ENCODE results near the gene RTP4. TPM values are rescaled to one million over a fixed set of nuclear protein-coding genes. Genes with fewer than 3 reads are reported as not detected.

RTP4 gene
- total RNA-seq, 1 experiment from 2014 or later: not detected

DNA sequence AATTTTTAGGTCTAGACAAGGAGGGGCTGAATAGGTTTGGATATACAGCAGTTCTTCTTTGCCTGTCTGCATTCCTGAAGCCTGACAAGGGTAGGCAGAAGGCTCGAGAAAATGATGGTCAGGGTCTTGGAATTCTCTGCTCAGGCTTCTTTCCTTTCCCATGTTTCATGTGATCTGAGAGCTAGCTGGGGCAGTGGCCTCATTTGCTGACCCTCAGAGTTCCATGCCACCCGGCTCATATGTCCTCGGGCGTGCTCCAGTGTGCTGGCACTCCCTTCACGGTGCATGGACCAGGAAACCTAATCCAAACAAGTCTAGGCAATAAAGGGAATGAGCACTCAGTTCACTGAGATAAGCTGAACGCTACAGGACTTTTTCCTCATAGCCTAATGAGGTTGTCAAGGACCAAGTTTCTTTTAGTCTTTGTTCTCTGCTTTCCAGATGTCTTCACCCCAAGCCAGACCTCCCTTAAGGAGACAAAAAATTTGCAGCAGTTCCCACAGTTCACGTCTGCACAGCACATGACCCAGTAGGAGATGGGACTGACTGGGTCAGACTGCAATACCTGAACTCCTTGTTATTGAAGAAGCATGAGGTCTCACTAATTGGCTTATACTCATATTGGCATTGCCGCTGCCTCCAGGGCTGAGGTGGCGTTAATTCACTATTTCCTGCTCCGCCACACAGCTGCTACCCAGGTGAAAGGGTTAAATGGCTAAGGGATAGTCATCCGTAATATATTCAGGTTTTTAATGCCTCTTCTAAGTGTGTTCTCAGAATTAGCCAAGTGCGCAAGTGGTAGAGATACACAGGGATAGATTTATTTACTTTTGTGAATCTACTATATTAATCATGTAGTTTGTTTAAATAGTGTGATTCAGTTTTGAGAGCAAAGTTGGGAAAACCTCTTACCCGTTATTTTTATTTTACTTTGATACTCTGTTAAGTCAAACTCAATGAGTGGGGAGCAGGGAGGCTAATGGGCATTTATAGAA is 15.3 kb upstream of the RTP4 start:
- H3K4me3 ChIP-seq (ENCODE audit: insufficient read depth, low read depth, low read length): no peak overlapping the region
- no peaks in the 10 kb centered on the region for H3K36me3 ChIP-seq (replicated peaks; ENCODE audit: control insufficient read depth, insufficient read depth, low read length)
- no peak for DNase-seq
- H3K27me3 ChIP-seq (ENCODE audit: control insufficient read depth, insufficient read depth, low read length): no peaks in the 10 kb centered on the region

GRCh38 chr3:187358068-187358467 is 10.1 kb upstream of the RTP4 start:
- Histone ChIP-seq H3K4me3 (ENCODE audit: insufficient read depth, low read depth, low read length) (no peak overlapping the region), H3K36me3 (replicated peaks; ENCODE audit: control insufficient read depth, insufficient read depth, low read length) (no peaks in the 10 kb centered on the region), H3K27me3 (ENCODE audit: control insufficient read depth, insufficient read depth, low read length) (no peaks in the 10 kb centered on the region)
- DNase-seq: no peak

DNA sequence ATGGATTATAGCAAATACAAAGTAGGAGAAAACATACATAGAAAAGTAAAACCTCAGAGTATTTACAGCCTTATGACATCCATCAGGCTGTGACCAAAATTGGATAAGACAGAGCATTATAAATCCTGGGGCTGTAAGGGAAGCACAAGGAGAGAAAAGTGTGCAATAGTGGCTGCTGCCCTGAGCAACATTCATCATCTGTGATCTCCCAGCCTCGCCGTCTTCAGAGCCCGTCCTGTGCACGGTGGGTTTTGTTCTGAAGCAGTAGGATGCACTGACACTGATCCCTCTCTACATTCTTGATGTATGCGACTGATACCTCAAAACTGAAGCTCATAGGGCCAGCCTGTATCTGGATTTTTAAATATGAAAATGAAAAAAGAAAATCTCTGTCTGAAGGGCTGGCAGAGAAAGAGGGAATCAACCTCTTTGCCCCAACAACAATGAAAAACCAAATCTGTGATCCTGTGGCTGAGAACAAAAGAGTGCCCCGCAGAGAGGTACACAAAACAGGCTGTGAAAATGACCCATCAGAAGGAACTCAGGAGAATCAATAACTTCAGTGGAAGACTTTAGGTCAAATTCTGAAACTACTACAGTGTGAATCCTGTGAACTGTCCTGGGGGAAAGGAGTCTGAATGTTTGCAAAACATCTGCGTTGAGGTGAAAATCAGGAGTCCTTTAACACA is 8.2 kb upstream of the RTP4 start:
- H3K36me3 ChIP-seq (replicated peaks; ENCODE audit: control insufficient read depth, insufficient read depth, low read length): no peaks in the 10 kb centered on the region
- no peak for DNase-seq
- no peaks in the 10 kb centered on the region for H3K27me3 ChIP-seq (ENCODE audit: control insufficient read depth, insufficient read depth, low read length)
- no peak overlapping the region for H3K4me3 ChIP-seq (ENCODE audit: insufficient read depth, low read depth, low read length)

- no peak for DNase-seq
- Histone ChIP-seq H3K4me3 (ENCODE audit: insufficient read depth, low read depth, low read length) (no peak overlapping the region), H3K36me3 (replicated peaks; ENCODE audit: control insufficient read depth, insufficient read depth, low read length) (no peaks in the 10 kb centered on the region)
Measured at GRCh38 chr3:187360596-187360995, 7.6 kb upstream of the RTP4 start.

DNA sequence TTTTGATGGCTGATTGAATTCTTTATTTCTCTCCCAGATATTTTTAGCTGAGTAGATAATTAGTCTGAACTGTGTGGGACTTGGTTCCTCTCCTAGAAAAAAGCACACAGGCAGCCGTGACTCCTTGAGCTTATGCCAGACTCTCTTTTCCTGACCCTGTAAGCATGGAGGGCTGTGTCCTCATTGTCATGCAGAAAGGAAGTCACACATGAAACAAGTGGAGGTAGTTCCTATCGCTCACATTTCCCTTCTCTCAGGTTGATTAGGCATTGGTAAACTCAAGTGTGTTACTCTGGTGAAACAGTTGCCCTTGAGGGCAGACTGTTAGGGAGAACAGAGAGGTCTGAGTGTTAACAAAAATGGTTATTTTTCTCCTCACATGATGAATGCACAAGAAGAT is 6.3 kb upstream of the RTP4 start:
- Histone ChIP-seq H3K27me3 (ENCODE audit: control insufficient read depth, insufficient read depth, low read length) (no peaks in the 10 kb centered on the region), H3K36me3 (replicated peaks; ENCODE audit: control insufficient read depth, insufficient read depth, low read length) (no peaks in the 10 kb centered on the region), H3K4me3 (ENCODE audit: insufficient read depth, low read depth, low read length) (no peak overlapping the region)
- DNase-seq: peak; percentile 39

More at GRCh38 chr3:187360596-187360995, 7.6 kb upstream of the RTP4 start:
- no peaks in the 10 kb centered on the region for H3K27me3 ChIP-seq (ENCODE audit: control insufficient read depth, insufficient read depth, low read length)

GRCh38 chr3:187367561-187368103 is 553 bp upstream of the RTP4 start:
- DNase-seq: no peak
- H3K27me3 ChIP-seq (ENCODE audit: control insufficient read depth, insufficient read depth, low read length): no peaks in the 10 kb centered on the region
- no peaks in the 10 kb centered on the region for H3K36me3 ChIP-seq (replicated peaks; ENCODE audit: control insufficient read depth, insufficient read depth, low read length)
- no peak overlapping the region for H3K4me3 ChIP-seq (ENCODE audit: insufficient read depth, low read depth, low read length)

DNA sequence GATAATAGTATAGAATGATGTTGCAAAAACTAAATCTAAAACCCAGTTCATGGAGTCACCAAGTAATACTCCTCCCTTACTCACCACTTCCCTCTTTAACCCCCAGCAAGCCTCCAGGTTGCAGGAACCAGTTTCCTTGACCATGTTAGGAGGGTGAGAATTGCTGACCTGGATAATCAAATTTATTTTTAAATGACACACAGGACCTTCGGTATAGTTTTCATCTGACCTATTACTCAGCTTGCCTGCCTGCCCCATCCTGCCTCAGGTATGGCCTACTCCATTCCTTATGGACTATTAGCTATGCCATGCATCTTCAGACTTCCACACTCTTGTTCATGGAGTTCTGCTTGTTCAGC is 883 bp downstream of the RTP4 start:
- Histone ChIP-seq H3K4me3 (ENCODE audit: insufficient read depth, low read depth, low read length) (no peak overlapping the region), H3K27me3 (ENCODE audit: control insufficient read depth, insufficient read depth, low read length) (no peaks in the 10 kb centered on the region), H3K36me3 (replicated peaks; ENCODE audit: control insufficient read depth, insufficient read depth, low read length) (no peaks in the 10 kb centered on the region)
- no peak for DNase-seq

- Histone ChIP-seq H3K4me3 (ENCODE audit: insufficient read depth, low read depth, low read length) (no peak overlapping the region), H3K27me3 (ENCODE audit: control insufficient read depth, insufficient read depth, low read length) (no peaks in the 10 kb centered on the region), H3K36me3 (replicated peaks; ENCODE audit: control insufficient read depth, insufficient read depth, low read length) (no peaks in the 10 kb centered on the region)
- no peak for DNase-seq
Measured at GRCh38 chr3:187370051-187370450, 1.9 kb downstream of the RTP4 start.

DNA sequence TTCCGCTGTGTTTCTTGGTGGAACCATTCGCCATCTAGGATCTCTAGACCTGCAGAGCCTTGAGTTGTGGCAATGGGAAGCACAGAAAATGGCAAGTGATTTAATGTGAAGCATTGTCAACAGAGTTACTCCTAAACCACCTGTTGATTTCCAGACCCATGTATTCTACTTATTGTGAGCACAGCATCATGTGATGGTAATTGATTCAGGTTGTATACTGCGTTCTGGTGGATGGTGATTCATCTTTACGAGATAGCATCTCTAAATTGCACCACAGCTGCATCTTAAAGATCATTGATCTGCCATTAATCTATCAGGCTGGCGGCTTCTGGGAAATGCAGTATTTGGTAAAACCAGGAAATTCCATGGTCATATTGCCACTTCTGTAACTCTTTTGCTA is 7.4 kb downstream of the RTP4 start:
- no peaks in the 10 kb centered on the region for H3K36me3 ChIP-seq (replicated peaks; ENCODE audit: control insufficient read depth, insufficient read depth, low read length)
- H3K4me3 ChIP-seq (ENCODE audit: insufficient read depth, low read depth, low read length): no peak overlapping the region
- no peak for DNase-seq
- no peaks in the 10 kb centered on the region for H3K27me3 ChIP-seq (ENCODE audit: control insufficient read depth, insufficient read depth, low read length)

DNA sequence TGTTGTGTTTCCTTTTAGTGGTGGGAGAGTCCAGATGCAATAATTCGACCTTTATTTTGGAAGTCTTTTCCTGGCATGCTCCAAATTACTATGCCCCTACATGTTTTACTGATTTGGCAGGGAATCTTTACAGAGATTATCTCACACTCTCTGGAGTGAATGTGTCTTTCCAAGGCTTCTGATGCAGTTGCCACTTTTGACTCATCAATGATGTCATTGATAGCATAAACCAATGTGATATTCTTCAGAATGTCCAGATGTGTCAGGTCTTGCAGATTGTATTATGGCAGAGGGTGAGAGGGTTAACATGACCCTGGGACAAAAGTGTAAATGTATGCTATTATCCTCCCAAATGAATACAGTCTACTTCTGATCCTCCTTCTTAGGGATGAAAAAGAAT is 9.7 kb downstream of the RTP4 start:
- H3K36me3 ChIP-seq (replicated peaks; ENCODE audit: control insufficient read depth, insufficient read depth, low read length): no peaks in the 10 kb centered on the region
- no peak overlapping the region for H3K4me3 ChIP-seq (ENCODE audit: insufficient read depth, low read depth, low read length)
- no peak for DNase-seq
- H3K27me3 ChIP-seq (ENCODE audit: control insufficient read depth, insufficient read depth, low read length): no peaks in the 10 kb centered on the region

GRCh38 chr3:187382609-187383151 is 14.5 kb downstream of the RTP4 start:
- Histone ChIP-seq H3K27me3 (ENCODE audit: control insufficient read depth, insufficient read depth, low read length) (no peaks in the 10 kb centered on the region), H3K36me3 (replicated peaks; ENCODE audit: control insufficient read depth, insufficient read depth, low read length) (no peaks in the 10 kb centered on the region), H3K4me3 (ENCODE audit: insufficient read depth, low read depth, low read length) (no peak overlapping the region)
- no peak for DNase-seq

DNA sequence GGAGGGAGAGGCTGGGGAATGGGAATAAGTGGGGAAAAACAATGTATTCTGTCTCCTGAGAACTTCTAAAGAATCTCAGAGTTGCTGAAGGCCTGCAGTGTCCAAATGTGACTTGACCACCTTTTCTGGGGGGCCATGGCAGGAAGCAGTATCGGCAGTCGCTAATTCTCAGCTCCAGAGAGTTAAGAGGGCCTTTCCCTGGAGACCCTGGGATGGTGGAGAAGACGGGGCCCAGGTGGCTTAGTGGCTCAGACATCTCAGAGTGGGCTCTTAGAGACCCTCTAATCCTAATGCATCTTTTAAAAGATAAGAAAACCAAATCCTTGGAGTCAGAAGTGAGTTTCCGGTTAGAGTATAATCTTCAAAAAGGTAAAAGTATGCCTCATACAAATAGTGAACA is 15.1 kb downstream of the RTP4 start:
- DNase-seq: no peak
- H3K27me3 ChIP-seq (ENCODE audit: control insufficient read depth, insufficient read depth, low read length): no peaks in the 10 kb centered on the region
- no peak overlapping the region for H3K4me3 ChIP-seq (ENCODE audit: insufficient read depth, low read depth, low read length)
- H3K36me3 ChIP-seq (replicated peaks; ENCODE audit: control insufficient read depth, insufficient read depth, low read length): no peaks in the 10 kb centered on the region

DNA sequence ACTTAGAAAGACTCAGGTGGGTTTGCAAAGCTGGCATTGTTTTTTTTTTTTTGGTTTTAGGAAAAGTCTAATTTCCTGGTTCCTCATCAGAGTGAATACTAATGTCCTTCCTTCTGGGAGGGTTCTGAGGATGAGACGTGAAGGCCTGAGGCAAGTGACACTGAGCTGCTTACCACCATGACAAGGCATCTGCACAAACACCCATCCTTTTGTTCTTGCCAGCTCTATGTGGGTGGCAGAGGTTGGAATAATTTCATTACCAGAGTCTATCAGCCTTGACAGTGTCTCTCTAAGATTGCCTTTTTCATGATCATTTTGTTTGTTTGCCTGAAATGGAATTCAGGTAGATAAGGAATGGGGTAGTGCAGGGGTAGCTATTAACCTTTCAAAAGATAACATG is 17.1 kb downstream of the RTP4 start:
- DNase-seq: no peak
- no peak overlapping the region for H3K4me3 ChIP-seq (ENCODE audit: insufficient read depth, low read depth, low read length)
- H3K27me3 ChIP-seq (ENCODE audit: control insufficient read depth, insufficient read depth, low read length): no peaks in the 10 kb centered on the region
- no peaks in the 10 kb centered on the region for H3K36me3 ChIP-seq (replicated peaks; ENCODE audit: control insufficient read depth, insufficient read depth, low read length)

DNA sequence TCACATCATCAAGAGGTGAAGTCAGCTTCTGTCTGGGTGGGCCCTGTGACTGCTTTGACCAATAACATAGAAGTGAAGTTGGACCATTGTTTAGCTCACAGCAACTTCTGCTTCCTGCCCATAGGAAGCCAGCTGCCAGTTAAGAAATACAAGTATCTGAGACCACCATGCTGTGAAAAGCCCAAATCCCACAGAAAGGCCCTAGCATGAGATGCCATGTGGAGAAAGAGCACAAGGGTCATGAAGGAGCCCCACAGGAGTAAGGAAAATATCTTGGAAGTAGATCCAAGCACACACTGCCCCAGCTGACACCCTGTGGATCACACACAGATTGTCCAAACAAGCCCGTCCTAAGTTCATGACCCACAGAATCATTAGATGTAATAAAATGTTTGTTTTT is 28.5 kb downstream of the RTP4 start:
- Histone ChIP-seq H3K4me3 (ENCODE audit: insufficient read depth, low read depth, low read length) (no peak overlapping the region), H3K27me3 (ENCODE audit: control insufficient read depth, insufficient read depth, low read length) (no peaks in the 10 kb centered on the region), H3K36me3 (replicated peaks; ENCODE audit: control insufficient read depth, insufficient read depth, low read length) (no peaks in the 10 kb centered on the region)
- no peak for DNase-seq

DNA sequence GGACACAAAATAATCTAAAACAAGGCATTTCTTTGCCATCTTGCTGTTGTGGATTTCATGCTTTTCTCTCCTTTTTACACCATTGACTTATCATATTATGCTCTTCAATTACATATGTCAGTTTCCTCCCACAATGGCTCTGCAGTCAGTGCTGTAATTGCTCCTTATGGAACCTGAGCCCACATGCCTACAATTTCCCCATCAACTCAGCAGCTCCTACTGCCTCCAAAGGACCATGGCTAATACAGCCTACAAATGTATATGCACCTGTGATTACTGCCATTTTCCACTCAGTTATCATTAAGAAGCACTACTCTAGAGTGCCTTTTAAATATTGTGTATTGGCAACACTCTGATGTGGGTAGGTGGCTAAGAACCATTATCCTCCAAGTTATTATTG is 30.8 kb downstream of the RTP4 start:
- Histone ChIP-seq H3K36me3 (replicated peaks; ENCODE audit: control insufficient read depth, insufficient read depth, low read length) (no peaks in the 10 kb centered on the region), H3K4me3 (ENCODE audit: insufficient read depth, low read depth, low read length) (no peak overlapping the region), H3K27me3 (ENCODE audit: control insufficient read depth, insufficient read depth, low read length) (no peaks in the 10 kb centered on the region)
- no peak for DNase-seq

Measured in H7 (cell line).